ENCODE results near the gene UQCC5. TPM values are rescaled to one million over a fixed set of nuclear protein-coding genes. Genes with fewer than 3 reads are reported as not detected.
A peak's percentile ranks its signal among the peaks of the same experiment; 100 is the strongest.

The UQCC5 gene
- polyA plus RNA-seq, 1 of the 3 experiments (the other 2 are of a cell fraction): 124 TPM

DNA sequence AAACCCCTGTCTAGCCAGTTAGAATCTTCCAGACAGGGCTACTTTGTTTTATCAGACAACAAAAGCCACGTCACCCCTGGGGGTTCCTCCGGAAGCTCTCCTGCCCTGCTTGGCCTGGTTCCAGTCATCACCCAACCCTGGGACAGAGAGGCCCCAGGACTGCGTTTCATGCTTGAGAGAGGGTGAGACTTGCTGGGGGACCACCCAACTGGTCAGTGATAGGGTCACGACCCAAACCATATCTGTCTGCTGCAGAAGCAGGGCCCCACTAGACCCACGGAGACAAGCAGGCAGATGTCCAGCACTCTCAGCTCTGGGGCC, 3.9 kb upstream of the UQCC5 start:
- ChIA-PET CTCF (interaction anchor here (1.3 to 1.8 kb wide), 2 partner anchors 75 to 120 kb away, joined by 3 to 5 read pairs; no protein-coding TSS in a partner anchor), POLR2A (interaction anchor here (1.0 kb wide), 1 partner anchor 8 kb away, joined by 4 read pairs; no protein-coding TSS in a partner anchor)
- peak overlapping the region; percentile 87 for H3K9ac ChIP-seq
- no peaks in the 10 kb centered on the region for H3K27me3 ChIP-seq (ENCODE audit: insufficient read depth)
- DNase-seq: peak; percentile 70
- peaks cover 12 to 21% of the 10 kb centered on the region in 2 experiments for H3K36me3 ChIP-seq (replicated peaks in 1 of 2; ENCODE audit: control insufficient read depth in 1 of 2, insufficient read depth in 2 of 2, low read length in 1 of 2)
- H4K20me1 ChIP-seq (ENCODE audit: insufficient read depth): peaks cover 35% of the 10 kb centered on the region
- H3F3A ChIP-seq (replicated peaks; ENCODE audit: insufficient read depth): peaks cover 19% of the 10 kb centered on the region
- H3K9me3 ChIP-seq: no peaks in the 10 kb centered on the region
- H3K79me2 ChIP-seq (ENCODE audit: insufficient read depth): peaks cover 67% of the 10 kb centered on the region
- H3K9me2 ChIP-seq: no peaks in the 10 kb centered on the region
- peak overlapping the region; percentile 59 to 97 for H3K27ac ChIP-seq (ENCODE audit: low read depth in 2 of 2, low read length in 1 of 2)
- peak overlapping the region; percentile 87 to 92 for H3K4me3 ChIP-seq (ENCODE audit: low read depth in 2 of 2, low read length in 1 of 2)
- peaks cover 31 to 71% of the 10 kb centered on the region in 2 experiments for H3K4me1 ChIP-seq (ENCODE audit: control insufficient read depth in 1 of 2, insufficient read depth in 2 of 2, low read depth in 1 of 2, low read length in 1 of 2)
- H3K4me2 ChIP-seq: peak overlapping the region; percentile 100
- no peak overlapping the region for H2AFZ ChIP-seq (ENCODE audit: low read depth)
- 10% methylated on average over 2 of the region's 5 CpGs for whole genome bisulfite sequencing (ENCODE audit: low lambda C conversion rate)
- TF ChIP-seq, protein P1, sequence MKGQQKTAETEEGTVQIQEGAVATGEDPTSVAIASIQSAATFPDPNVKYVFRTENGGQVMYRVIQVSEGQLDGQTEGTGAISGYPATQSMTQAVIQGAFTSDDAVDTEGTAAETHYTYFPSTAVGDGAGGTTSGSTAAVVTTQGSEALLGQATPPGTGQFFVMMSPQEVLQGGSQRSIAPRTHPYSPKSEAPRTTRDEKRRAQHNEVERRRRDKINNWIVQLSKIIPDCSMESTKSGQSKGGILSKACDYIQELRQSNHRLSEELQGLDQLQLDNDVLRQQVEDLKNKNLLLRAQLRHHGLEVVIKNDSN (IDR thresholded peaks at IDR 0.05; ENCODE audit: borderline replicate concordance, low read depth): no peak
- TF ChIP-seq NFIC (IDR thresholded peaks at IDR 0.05; ENCODE audit: borderline replicate concordance): peak; percentile 76

DNA sequence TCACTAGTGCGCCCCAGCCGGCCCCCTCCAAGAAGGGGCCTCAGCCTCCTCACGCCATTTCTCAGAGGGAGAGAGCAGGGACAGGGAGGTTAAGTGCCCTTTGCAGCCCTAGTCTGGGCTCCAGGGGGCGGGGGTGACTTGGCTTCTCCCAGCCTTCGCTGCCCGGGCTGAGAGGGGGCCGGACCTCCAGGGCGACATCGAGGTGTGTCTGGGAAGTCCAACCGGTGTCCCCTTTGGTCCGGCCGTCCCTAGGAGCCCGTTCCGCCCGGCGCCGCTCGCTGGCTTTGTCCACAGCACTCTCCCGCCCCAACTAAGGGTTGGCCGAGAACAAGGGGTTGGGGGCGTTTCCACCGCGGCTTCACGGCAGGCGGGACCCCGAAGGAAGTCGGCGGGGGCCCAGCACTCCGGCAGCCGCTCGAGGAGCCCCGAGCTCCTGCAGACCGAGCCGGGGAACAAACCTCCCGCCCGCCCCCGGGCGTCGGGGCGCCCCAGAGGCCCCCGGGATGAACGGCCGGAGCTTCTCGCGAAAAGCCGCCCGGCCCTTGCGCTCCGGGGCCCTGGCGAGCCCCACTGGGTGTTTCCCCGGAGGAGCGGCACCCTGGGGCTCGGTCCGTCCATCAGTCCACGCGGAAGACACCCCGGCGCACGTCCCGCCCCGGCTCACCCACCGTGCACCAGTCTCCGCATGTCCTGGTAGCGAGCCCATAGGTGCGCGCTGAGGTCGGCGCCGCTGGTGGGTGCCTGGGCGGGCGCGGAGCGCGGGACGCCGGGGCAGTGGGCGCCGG, 3.4 kb upstream of the UQCC5 start:
- Histone ChIP-seq H3K36me3 (replicated peaks in 1 of 2; ENCODE audit: control insufficient read depth in 1 of 2, insufficient read depth in 2 of 2, low read length in 1 of 2) (peaks cover 7 to 15% of the 10 kb centered on the region in 2 experiments), H3K27ac (ENCODE audit: low read depth in 2 of 2, low read length in 1 of 2) (peak overlapping the region; percentile 59 to 97), H3K9me2 (no peaks in the 10 kb centered on the region), H3K27me3 (ENCODE audit: insufficient read depth) (no peaks in the 10 kb centered on the region), H3K4me2 (peak overlapping the region; percentile 100), H3K79me2 (ENCODE audit: insufficient read depth) (peaks cover 72% of the 10 kb centered on the region), H3F3A (replicated peaks; ENCODE audit: insufficient read depth) (peaks cover 19% of the 10 kb centered on the region), H2AFZ (ENCODE audit: low read depth) (peak overlapping the region; percentile 51; the same call in 1 of the 2 replicates), H3K4me3 (ENCODE audit: low read depth in 2 of 2, low read length in 1 of 2) (peak overlapping the region; percentile 87 to 92), H3K9me3 (no peaks in the 10 kb centered on the region), H3K4me1 (ENCODE audit: control insufficient read depth in 1 of 2, insufficient read depth in 2 of 2, low read depth in 1 of 2, low read length in 1 of 2) (peaks cover 31 to 71% of the 10 kb centered on the region in 2 experiments), H4K20me1 (ENCODE audit: insufficient read depth) (peaks cover 40% of the 10 kb centered on the region), H3K9ac (peak overlapping the region; percentile 87)
- POLR2A ChIA-PET: interaction anchor here (1.0 kb wide), 1 partner anchor 9 kb away, joined by 4 read pairs; no protein-coding TSS in a partner anchor
- TF ChIP-seq CHD2 (IDR thresholded peaks at IDR 0.05; ENCODE audit: low read length, partially characterized antibody) (no peak), MXI1 (IDR thresholded peaks at IDR 0.05; ENCODE audit: low read depth, low read length) (0 out of 2 replicates have a peak, but pooled peaks have one; percentile 5)
- 0% methylated on average over 8 of the region's 78 CpGs for WGBS (ENCODE audit: low lambda C conversion rate)
- CTCF ChIA-PET: interaction anchor here (1.3 to 1.8 kb wide), 2 partner anchors 75 to 121 kb away, joined by 3 to 5 read pairs; no protein-coding TSS in a partner anchor
- DNase-seq: peak; percentile 60

DNA sequence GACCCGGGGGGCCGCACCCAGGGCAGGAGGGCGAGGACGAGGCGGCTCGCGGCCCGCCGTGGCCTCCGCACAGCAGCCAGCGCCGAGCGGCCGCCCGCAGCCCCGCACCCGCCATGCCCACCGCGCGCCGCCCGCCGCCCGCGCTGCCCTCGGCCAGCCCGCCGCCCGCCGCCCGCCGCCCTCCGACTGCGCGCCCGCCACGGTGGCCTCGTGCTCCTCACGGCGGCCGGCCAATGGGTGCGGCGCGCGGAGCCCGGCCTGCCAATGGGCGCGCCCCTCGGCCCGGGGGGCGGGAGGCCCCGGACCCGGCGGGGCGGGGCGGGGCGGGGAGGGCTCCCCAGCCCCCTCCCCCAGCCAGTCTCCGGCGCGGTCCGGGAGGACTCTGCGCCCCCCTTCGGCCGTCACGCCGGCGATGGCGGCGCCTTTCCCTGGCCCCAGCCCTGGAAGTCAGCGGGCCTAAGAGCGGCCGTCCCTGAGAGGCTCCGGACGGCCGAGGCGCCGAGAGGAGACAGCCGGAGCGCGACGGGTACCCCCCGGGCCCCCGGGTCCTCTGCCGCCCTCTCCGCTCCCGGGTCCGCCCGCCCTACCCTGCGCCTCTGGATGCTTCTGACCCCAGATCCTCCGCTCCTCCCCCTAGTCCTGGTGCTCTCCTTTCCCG, 2.7 kb upstream of the UQCC5 start, which contains the start of gene NT5DC2:
TSS of gene NT5DC2 (minus strand) at position 235 of the 658 bp plus-strand sequence. CDS start at position 115, 120 bp downstream.
- no CpG with 5 or more reads among the region's 91 CpGs for WGBS (ENCODE audit: low lambda C conversion rate)
- POLR2A ChIA-PET: interaction anchor here (1.0 kb wide), 1 partner anchor 9 kb away, joined by 4 read pairs; no protein-coding TSS in a partner anchor
- H3F3A ChIP-seq (replicated peaks; ENCODE audit: insufficient read depth): peaks cover 19% of the 10 kb centered on the region
- peak within 1 kb of the TSS; percentile 100 for H3K4me2 ChIP-seq
- H3K4me1 ChIP-seq (ENCODE audit: control insufficient read depth in 1 of 2, insufficient read depth in 2 of 2, low read depth in 1 of 2, low read length in 1 of 2): peaks cover 31 to 67% of the 10 kb centered on the region in 2 experiments
- H3K27ac ChIP-seq (ENCODE audit: low read depth in 2 of 2, low read length in 1 of 2): peak within 1 kb of the TSS; percentile 62 to 97
- H3K27me3 ChIP-seq (ENCODE audit: insufficient read depth): no peaks in the 10 kb centered on the region
- peak; percentile 98 for DNase-seq
- peak within 1 kb of the TSS; percentile 87 for H3K9ac ChIP-seq
- H3K36me3 ChIP-seq (replicated peaks in 1 of 2; ENCODE audit: control insufficient read depth in 1 of 2, insufficient read depth in 2 of 2, low read length in 1 of 2): peaks cover 4 to 8% of the 10 kb centered on the region in 2 experiments
- H3K79me2 ChIP-seq (ENCODE audit: insufficient read depth): peaks cover 79% of the 10 kb centered on the region
- H3K9me2 ChIP-seq: no peaks in the 10 kb centered on the region
- CTCF ChIA-PET: interaction anchor here (1.3 to 1.8 kb wide), 2 partner anchors 76 to 122 kb away, joined by 3 to 5 read pairs; no protein-coding TSS in a partner anchor
- peak within 1 kb of the TSS; percentile 87 to 92 for H3K4me3 ChIP-seq (ENCODE audit: low read depth in 2 of 2, low read length in 1 of 2)
- H3K9me3 ChIP-seq: no peaks in the 10 kb centered on the region
- peaks cover 46% of the 10 kb centered on the region for H4K20me1 ChIP-seq (ENCODE audit: insufficient read depth)
- peak within 1 kb of the TSS; percentile 74; the same call in 1 of the 2 replicates for H2AFZ ChIP-seq (ENCODE audit: low read depth)
- peak; percentile 29; the same call in 1 of the 2 replicates for TF ChIP-seq RAD21 (IDR thresholded peaks at IDR 0.05; ENCODE audit: low read length)
- TF ChIP-seq RFX5 (IDR thresholded peaks at IDR 0.05; ENCODE audit: low read length): no peak
- no peak for TF ChIP-seq FOXM1 (IDR thresholded peaks at IDR 0.05; ENCODE audit: low read depth)
- TF ChIP-seq MXI1 (IDR thresholded peaks at IDR 0.05; ENCODE audit: low read depth, low read length): no peak
- no peak for TF ChIP-seq GABPA (IDR thresholded peaks at IDR 0.05; ENCODE audit: low read depth)
- TF ChIP-seq, protein P2, sequence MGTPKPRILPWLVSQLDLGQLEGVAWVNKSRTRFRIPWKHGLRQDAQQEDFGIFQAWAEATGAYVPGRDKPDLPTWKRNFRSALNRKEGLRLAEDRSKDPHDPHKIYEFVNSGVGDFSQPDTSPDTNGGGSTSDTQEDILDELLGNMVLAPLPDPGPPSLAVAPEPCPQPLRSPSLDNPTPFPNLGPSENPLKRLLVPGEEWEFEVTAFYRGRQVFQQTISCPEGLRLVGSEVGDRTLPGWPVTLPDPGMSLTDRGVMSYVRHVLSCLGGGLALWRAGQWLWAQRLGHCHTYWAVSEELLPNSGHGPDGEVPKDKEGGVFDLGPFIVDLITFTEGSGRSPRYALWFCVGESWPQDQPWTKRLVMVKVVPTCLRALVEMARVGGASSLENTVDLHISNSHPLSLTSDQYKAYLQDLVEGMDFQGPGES (IDR thresholded peaks at IDR 0.05; ENCODE audit: low read depth, low read length): no peak
- TF ChIP-seq, protein P3, sequence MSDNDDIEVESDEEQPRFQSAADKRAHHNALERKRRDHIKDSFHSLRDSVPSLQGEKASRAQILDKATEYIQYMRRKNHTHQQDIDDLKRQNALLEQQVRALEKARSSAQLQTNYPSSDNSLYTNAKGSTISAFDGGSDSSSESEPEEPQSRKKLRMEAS (IDR thresholded peaks at IDR 0.05; ENCODE audit: low read depth): peak; percentile 51; the same call in 1 of the 2 replicates
- TF ChIP-seq CHD2 (IDR thresholded peaks at IDR 0.05; ENCODE audit: low read length, partially characterized antibody): peak; percentile 57
- TF ChIP-seq ELF1 (IDR thresholded peaks at IDR 0.05): no peak
- TF ChIP-seq MEF2A (IDR thresholded peaks at IDR 0.05; ENCODE audit: borderline replicate concordance, low read depth): no peak
- TF ChIP-seq, protein P4, sequence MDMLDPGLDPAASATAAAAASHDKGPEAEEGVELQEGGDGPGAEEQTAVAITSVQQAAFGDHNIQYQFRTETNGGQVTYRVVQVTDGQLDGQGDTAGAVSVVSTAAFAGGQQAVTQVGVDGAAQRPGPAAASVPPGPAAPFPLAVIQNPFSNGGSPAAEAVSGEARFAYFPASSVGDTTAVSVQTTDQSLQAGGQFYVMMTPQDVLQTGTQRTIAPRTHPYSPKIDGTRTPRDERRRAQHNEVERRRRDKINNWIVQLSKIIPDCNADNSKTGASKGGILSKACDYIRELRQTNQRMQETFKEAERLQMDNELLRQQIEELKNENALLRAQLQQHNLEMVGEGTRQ (IDR thresholded peaks at IDR 0.05; ENCODE audit: borderline replicate concordance, low read depth, low read length): no peak

Data from SK-N-SH (cell line).